Measurements from ENCODE around the gene KLHL26.

- TF ChIP-seq CTCF (IDR thresholded peaks at IDR 0.05) (no peak), POLR2A (IDR thresholded peaks at IDR 0.05) (no peak), EP300 (IDR thresholded peaks at IDR 0.05) (no peak)
Observed at GRCh38 chr19:18655173-18655844, 18.5 kb downstream of the KLHL26 start.
